Ishikawa (cell line): Measurements from ENCODE around the gene POLR2M.

Experiments used
- CEBPB ChIP-seq: IDR thresholded peaks from 2 replicates; pipeline ENCODE4 v1.6.1; 2012
- CREB1 ChIP-seq: IDR thresholded peaks from 2 replicates; pipeline ENCODE4 v1.6.1; 2012; ENCODE audit warnings: low read depth
- EGR1 ChIP-seq: IDR thresholded peaks from 2 replicates; pipeline ENCODE4 v1.6.1; 2012
- EP300 ChIP-seq: IDR thresholded peaks from 2 replicates; pipeline ENCODE4 v1.6.1; 2012; ENCODE audit warnings: borderline replicate concordance
- FOXM1 ChIP-seq: IDR thresholded peaks from 2 replicates; pipeline ENCODE4 v1.6.1; 2012; ENCODE audit warnings: low read depth, borderline replicate concordance
- MAX ChIP-seq: IDR thresholded peaks from 2 replicates; pipeline ENCODE4 v1.6.1; 2012
- NFIC ChIP-seq: IDR thresholded peaks from 2 replicates; pipeline ENCODE4 v1.6.1; 2012
- RAD21 ChIP-seq: IDR thresholded peaks from 2 replicates; pipeline ENCODE4 v1.6.1; 2012; ENCODE audit warnings: low read depth
- REST ChIP-seq: IDR thresholded peaks from 2 replicates; pipeline ENCODE4 v1.6.1; 2012; ENCODE audit warnings: low read depth, mild to moderate bottlenecking
- TAF1 ChIP-seq: IDR thresholded peaks from 2 replicates; pipeline ENCODE4 v1.6.1; 2012; ENCODE audit warnings: low read depth, mild to moderate bottlenecking
- TCF12 ChIP-seq: IDR thresholded peaks from 2 replicates; pipeline ENCODE4 v1.6.1; 2012; ENCODE audit warnings: low read depth
- TEAD4 ChIP-seq: IDR thresholded peaks from 2 replicates; pipeline ENCODE4 v1.6.1; 2012
- USF1 ChIP-seq: IDR thresholded peaks from 2 replicates; pipeline ENCODE4 v1.6.1; 2012
- YY1 ChIP-seq: IDR thresholded peaks from 2 replicates; pipeline ENCODE4 v1.6.1; 2012; ENCODE audit warnings: low read depth
- ZBTB7A ChIP-seq: IDR thresholded peaks from 2 replicates; pipeline ENCODE4 v1.6.1; 2012; ENCODE audit warnings: low read depth

Gene POLR2M

GRCh38 chr15:57756466-57756865 lies 50.0 kb downstream of the POLR2M start:
- TF ChIP-seq TCF12 (no peak), EP300 (no peak), EGR1 (no peak), ZBTB7A (no peak), YY1 (no peak), RAD21 (no peak), CREB1 (no peak), TEAD4 (no peak), FOXM1 (no peak), CEBPB (no peak), TAF1 (no peak), USF1 (no peak), NFIC (no peak), REST (no peak)

GRCh38 chr15:57758560-57758959 lies 52.0 kb downstream of the POLR2M start:
- TF ChIP-seq EP300 (no peak), TCF12 (no peak), TEAD4 (no peak), TAF1 (no peak), NFIC (no peak), YY1 (no peak), CEBPB (no peak), REST (no peak), ZBTB7A (no peak), RAD21 (no peak), EGR1 (no peak)

GRCh38 chr15:57761562-57761961 lies 55.0 kb downstream of the POLR2M start:
- TF ChIP-seq USF1 (no peak), CEBPB (no peak), TEAD4 (no peak), FOXM1 (no peak), TAF1 (no peak), REST (no peak), MAX (no peak), EGR1 (no peak), ZBTB7A (no peak), YY1 (no peak), TCF12 (no peak)

GRCh38 chr15:57762302-57762701 lies 55.8 kb downstream of the POLR2M start:
- TF ChIP-seq EGR1: no peak

GRCh38 chr15:57763176-57763964 lies 56.9 kb downstream of the POLR2M start:
- no peak for TF ChIP-seq CEBPB
- TF ChIP-seq RAD21: no peak
